GM19438 (cell line): ENCODE measurements around the gene CTRB1.
A peak's percentile ranks its signal among the peaks of the same experiment; 100 is the strongest.

Experiments
- ATAC-seq: cut with Tn5 transposase; IDR thresholded peaks from one replicate; pipeline ENCODE4 v1.9.1; 2021; ENCODE audit warnings: low read depth; ENCODE audit not compliant: unreplicated experiment

CTRB1 gene

DNA sequence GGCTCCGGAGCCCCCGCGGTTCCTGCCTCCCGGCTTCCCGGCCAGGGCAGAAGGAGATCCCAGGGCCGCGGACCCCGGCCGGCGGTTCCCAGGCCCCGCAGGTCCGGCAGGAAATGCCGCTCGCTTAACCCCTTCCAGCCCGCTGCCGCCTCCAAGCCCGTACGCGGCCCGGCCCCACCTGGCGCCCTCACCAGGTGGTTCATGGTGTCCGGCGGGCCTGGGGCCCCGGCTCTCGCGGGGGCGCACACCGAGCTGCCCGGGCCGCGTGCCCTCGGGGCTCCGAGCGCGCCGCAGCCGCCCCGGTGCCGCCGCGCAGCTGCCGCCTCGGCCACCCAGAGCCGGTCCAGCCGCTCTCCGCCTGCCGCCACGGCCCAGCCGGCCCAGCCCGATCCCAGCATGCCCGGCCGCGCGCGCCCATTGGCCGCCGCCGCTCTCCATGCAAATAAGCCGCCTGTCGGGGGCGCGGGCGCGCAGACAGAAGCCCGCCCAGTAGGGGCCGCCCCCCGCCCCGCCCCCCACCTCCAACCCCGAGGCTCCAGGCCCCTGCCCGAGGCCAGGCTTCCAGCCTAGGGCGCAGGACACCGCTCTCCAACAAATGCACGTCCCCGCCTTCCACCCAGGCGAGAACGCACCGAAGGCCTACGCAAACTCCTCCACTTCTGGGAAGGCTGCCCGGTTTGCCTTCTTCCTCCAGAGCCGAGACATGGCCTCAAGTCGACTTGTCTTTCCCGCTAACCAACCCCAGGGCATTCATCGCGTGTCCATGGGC lies 32.7 kb downstream of the CTRB1 start, which contains the start of gene BCAR1:
Gene BCAR1, minus strand, starts transcription at position 345 of the 769 bp plus-strand sequence. Its CDS starts 142 bp downstream, at position 203.
- ATAC-seq, result peak; percentile 76

DNA sequence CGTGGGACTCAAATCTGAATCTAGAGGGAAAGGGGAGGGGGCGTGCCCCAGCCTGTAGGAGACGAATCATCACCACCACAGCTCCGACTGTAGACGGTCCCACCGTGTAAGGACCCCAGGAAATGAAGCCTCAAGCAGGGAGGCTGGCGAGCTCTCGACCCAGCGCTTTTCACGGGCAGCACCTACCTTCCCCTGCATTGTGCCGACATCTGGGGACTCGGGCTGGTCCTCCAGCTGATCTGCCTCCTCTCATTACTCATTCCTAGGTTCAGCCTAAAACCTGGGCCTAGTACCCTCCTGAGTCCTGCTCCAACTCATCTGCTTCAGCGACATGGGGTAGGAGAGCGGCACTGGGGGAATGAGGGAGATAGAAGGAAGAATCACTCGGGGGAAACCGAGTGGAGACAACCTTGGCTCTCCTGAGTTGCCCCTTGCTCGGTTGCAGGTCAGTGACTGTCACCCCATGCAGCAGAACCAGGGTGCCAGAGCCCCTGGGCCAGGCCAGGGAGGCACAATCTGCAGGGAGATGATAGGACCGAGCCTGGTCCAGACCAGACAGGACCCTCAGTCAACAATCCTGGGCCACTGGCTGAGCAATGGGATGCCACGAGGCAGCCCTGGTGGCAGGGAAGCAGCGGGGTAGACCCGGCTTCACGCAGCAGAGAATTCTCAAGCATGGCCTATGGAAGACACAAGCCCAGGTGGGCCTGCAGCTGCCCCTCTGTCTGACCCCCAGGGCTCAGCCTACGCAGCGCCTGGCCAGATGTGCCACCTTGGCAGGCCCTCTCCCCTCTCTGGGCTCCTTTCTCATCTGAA lies 33.5 kb downstream of the CTRB1 start:
- no peak for ATAC-seq

DNA sequence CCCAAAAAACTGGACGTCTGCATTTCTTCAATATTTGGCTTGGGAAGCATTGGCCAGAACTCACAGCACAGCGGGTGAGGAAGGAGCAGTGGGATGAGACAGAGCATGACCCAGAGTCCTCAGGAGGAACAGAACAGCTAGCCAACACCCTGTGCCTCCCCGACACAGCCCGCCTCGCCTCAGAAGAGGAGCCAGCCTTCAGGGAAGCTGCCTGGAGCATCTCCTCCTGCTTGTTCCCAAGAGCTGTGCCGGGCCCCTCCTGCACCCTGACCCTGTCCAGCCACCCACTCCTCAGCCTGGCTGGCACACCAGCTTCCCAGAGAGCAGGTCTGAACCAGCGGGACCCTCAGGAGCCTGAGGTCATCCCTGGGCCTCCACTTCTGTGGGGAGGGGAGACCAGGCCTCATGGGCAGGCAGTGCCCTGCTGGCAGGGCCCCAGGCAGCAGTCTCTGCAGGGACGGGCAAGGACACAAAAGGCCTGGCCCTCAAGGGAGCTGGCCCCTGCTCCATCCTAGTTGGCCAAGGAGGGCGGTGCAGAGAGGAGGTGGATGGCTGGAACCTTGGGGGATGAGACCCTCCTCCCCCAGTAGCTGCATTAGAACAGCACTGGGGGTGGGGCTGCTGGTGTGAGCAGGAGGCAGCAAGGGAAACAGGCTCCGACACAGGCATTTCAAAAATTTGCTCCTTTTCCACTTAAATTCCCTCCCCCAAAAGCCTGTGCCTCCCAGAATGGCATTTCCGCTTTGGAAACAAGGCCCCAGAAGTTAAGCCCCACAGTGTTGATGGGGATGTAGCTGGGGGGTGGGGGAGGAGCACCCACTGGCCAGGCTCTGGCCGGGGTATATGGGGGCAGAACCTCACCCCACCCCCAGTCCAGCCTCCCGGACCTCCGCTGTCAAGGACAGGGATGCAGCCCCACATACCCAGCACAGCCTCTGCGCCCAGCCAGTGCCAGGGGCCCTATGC lies 34.4 kb downstream of the CTRB1 start:
- no peak for ATAC-seq

DNA sequence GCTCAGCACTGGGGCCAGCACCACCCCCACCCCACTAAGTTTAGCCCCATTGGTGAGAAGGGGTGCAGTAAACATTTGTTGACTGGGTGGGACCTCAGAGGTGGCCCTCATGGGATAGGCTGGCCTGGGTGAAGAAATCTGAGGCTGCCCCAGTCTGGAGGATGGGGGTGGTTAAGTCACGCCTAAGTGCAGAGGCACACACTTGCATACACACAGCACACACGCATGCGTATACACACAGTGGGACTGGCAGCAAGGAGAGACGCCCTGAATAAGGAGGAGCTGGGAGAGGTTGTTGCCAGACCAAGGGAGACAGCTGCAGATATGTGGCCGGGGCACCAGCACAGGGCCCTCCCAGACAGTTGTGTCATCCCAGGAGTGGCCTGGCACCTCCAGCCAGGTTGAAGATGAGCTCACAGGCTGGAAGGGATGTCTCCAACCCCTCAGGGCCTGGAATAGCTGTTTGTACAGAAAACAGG lies 35.6 kb downstream of the CTRB1 start:
- no peak for ATAC-seq

DNA sequence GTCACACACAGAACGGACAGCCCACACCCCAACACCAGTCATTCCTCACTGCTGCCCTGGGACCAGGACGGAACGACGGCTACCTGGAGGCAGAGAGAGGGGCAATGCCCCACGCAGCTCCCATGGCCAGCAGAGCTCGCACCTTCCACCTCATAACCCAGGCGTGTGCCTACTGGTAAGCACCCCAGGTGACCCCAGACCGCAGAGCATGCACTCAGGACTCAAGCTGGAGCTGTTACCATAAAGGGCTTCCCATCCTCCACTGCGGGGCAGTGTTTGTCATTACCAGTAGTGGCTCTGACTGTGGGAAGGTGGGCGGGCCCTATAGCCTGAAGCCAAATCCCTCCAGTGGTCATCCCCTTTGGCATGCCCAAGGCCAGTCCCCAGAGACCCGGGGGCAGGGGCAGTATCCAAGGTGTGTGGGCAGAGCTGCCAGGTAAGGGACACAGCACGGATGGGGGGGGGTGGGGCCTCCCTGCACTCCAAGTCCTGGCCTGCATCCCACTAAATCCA lies 37.3 kb downstream of the CTRB1 start:
- no peak for ATAC-seq

DNA sequence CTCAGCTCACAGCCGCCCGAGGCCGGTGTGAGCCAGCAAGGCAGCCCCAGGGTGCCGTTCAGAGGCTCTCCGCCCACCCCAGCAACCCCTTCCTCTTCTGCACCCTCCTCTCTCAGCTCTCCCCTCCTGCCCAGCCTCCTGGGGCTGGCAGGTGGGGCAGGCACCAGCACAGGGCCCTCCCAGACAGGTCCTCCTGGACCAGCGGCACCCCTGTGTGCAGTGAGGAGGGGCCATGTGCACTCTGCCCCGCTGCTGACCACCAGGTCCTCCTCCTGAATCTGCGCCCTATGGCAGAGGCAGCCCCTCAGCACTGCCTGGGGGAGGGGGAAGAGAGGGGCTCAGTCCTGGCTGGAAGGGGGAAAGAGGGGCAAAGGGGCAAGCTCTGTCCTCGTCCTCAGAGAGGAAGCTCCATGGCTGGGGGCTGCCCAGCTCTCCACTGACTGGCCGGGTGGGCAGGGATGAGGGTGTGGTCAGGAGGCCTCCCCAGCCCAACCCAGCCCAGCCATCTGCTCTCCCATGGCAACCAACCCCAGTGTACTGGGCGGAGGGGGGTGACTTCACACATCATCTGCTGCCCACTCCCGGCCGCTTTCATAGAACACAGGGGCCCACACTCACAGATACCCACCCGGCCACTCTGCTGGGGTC lies 38.0 kb downstream of the CTRB1 start:
- ATAC-seq, result no peak

DNA sequence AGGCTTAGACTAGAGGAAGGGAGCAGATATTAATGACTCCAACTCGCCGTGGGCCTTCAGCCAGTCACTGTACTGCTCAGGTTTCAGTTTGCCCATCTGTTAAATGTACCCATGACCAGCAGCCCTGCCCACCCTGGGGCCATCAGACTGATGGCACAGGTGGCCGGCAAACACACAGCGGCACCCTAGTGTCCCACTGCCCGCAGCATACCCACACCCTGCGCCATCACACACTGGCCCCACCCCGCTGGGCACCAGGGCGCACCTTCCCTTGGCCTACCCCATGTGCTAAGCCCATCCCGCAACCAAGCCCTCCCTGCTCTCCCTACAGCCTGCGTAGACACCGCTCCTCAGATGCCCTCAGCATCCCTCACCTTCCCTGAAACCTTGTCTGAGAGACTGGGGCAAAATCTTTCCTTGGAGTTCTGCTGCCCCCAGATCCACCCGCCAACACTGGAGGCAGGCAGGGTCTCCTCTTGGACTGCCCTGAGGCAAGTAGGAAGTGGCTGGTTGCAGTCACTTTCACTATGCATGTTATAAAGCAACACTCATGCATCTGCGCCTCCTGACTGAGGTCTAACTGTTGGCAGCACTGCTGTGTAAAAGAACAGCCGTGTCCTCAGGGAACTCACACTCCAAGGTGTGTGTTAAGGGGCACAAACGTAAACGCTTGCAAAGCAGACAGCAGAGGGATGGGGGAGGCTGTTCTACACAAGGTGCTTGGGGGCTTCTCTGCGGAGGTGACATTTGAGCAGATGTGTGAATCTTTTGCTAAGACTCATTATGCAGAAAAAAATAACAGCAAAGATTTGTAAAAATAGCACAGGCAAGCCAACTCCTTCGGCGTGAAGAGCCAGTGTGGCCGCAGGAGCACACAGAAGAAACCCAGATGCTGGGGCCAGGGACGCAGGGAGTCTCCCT lies 39.4 kb downstream of the CTRB1 start:
- ATAC-seq, result no peak

DNA sequence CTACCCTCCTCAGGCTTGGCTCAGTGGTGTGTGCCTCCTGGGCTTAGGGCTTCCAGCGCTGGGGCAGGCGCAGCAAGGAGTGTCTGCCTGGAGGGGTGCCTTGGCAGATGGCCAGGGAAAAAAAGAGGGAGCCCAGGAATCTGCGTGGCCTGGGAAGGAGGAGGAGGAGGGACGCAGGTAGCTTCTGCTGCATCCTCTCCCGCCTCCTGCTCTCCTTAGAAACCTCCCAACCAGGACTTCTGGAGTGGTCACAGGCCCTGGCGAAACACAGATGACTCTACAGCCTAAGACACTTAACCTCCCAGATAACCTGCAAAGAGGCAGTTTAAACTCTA lies 40.0 kb downstream of the CTRB1 start:
- ATAC-seq, result no peak

DNA sequence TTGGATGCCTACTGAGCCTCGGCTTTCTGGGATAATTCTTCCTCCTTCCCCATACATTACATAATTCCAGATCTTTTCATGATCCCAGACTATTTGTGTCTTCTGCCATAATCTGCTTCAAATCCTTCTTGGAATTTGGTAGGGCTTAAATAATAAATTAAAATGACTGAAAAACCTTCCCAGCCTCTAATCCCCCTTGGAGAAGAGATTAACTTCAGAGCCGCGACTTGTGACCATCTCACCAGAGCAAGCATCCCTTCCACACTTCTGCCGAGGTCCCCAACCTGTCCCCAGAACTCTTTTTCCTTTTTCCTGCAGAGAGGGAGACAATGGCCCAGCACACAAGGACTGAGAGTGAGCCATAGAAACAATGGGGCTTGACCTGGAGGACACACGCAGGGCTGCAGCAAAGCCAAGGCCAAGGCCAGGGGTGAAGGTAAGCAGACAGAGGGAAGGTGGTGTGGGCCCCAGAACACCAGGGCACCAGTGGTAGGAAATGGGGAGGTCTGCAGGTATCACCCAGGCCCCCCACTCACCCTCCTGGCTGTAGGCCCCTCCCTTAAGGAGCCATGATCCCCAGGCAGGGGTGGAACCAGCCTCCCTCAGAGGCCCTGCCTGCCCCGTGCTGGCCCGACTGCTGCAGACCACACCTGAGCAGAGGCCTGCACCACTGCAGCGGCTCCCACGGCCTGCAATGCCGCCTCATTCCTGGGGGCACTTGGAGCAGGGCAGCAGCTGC lies 42.2 kb downstream of the CTRB1 start:
- ATAC-seq, result no peak

DNA sequence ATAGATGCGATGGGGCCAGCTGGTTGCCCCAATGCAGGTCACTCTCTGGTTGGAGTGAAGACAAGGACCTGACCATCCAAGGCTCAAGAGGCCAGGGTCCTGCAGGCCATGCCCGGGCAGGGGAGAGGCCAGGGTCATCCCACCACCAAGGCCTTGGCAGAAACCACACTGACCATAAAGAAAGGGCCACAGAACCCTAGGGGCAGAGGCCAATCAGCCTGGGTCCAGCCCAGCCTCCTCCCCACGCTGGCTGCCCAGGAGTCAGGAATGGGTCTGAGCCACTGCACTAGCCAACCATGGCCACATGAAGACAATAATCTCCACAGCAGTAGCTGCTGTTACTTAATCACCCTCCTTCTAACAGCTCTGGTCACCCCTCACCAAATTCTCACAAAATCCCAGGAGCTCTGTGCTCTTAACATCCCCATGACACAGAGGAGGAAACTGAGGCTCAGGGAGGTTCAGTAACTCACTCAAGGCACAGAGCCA lies 42.8 kb downstream of the CTRB1 start:
- ATAC-seq, result no peak

DNA sequence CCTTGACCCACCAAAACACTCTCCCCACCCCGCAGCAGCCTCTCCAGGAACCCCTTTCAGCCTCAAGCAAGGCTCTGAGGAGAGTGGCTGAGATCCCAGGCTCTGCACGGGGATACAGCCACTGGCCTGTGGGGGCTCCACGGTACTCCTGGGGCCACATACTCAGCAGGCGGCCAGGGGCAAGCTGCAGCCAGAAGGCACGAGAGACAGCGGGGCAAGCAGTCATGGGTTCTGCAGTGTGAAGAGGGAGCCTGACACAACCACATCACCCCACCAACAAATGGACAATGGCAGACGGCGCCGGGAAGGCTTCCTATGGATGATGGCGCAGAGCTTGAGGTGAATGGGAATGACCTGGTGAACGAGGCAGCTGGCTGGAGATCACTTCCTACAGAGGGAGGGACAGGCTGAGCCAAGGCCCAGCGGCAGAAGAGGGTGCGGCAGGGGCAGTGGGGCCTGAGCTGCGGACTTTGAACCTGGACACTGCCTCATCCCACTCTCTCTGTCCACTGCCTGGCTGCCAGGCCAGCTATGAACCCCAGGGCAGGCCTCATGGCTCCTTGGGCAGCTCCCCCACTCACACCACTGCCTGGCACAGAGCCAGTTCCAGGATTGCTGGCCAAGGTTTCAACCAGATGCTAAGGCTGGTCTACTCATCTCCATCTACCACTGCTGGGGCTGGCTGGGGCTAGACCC lies 43.5 kb downstream of the CTRB1 start:
- no peak for ATAC-seq

DNA sequence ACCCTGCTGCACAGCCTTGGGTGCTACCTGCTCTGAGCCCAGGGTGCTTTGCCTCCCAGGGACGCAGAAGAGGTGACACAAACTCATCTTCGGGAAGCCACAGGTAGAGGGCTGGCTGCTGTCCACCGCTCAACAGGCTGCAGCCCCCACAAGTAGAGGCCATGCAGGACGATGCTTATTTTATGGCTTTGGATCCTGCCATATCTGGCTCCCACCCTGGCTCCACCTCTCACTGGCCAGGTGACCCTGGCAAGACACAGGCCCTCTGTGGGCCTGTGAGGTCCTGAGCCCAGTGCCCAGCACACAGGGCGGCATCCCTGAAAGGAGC lies 44.0 kb downstream of the CTRB1 start:
- no peak for ATAC-seq

DNA sequence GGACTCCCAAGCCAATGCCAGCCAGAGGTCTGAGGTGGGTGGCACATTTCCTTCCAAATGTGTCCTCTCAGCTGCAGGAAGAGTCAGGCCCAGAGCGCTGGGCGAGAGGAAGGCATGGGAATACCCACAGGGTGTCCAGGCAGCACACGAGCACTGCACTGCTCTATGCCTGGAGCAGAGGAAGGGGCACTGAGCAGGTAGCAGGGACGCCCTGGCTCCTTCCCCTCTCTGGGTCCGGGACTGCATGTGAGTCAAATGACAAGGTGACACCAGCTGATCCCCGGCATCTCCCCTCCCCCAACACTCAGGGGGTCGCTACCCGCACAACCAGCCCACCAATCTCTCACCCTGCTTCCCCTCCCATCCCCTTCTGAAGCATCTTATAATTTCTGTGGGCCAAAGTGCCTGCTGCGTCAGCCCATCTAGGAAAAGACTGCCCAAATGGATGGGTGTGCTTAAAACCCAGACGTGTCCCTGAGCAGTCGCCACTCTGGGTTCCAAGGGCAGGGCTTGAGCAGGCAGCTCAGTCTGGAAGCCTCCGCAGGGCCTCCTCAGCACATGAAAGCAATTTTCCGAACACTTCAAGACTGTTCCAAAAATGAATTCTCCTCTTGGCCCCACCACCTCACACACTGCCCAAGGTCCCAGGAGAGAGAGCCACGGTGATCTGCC lies 44.6 kb downstream of the CTRB1 start:
- ATAC-seq, result no peak

DNA sequence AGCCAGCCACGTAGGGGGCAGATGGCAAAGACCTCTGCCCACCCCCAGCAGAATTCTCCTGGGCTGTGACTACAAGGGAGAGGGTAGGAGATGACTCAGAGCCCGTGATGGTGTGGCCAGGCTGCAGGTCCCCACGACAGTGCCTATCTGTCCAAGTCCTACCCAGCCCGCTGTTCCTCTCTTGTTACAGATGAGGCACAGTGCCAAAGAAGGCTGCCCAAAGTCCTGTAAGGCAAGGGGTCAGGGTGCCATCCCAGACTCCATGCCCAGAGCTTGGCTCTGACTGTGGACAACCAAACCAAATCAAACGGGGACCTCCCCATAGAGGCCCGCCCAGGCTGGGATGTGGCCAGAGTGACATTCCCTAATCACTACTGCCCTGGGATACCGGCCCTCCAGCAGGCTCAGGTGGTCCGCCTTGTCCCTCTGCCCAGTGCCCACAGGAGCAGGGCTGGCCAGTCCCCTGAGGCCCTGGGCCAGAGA lies 45.2 kb downstream of the CTRB1 start:
- no peak for ATAC-seq

DNA sequence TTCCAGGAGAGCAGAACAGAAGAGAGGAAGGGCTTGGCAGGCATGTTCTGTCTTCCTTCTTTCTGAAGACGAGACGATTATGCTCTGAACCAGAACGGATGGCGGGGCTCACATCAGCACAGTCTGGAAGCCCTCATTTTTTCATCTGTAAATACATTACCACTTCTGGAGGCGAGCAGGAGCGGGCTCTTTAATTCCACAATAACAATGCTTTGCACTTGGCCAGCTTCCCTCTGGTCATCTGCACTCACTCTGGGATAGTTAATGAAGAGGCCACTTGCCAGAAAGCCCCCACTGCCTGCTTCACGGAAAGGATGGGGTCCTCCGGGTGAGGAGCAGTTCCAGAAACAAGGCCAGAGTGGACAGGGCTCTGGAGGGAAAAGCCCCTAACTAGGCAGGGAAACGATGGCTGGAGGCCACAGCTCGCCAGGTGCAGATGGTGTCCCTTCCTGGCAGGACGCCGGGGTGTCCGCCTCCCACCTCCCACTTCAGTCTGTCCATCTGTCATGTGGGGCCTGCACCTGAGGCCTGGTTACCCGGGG lies 45.7 kb downstream of the CTRB1 start:
- ATAC-seq, result no peak

DNA sequence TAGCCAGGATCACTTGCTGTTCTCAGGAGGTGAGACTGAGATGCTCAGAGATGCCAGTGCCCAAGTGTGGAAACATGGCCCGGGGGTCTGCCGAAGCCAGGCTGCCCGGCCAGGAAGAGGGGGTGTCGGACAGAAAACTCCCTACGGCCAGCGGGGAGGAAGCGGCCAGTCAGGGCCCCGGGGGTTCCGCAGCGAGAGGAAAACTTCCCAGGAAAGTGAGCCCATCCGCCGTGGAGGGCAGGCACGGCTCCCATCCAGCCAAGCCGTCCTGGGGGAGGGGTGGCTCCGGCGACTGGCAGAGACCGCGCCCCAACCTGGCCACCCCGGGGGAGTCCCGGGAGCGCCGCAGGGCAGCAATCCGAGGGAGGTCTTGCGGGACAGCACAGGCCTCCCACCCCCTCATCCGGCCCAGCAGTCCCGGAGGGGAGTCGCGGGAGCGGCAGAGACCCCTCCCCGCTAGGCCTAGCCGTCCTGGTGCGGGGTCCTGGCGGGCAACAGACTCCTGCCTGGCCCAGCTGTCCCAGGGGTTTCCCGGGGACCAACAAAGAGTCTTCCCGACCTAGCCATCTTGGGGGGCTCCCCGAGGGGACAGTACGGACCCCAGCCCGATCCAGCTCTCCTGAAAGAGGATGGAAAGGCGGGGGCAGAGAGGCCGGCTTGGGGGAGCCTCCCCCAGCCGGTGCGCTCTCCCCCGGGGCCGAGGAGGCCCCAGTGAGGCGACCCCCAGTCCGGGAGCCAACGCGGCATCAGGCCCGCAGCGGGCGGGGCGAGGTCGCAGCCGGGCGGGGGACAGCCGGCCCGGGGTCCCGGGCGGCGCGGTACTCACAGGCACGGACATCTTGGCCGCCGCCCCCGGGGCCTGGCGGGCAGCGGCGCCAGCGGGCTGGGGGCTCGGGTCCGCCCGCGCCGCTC lies 46.5 kb downstream of the CTRB1 start:
- ATAC-seq, result peak; percentile 7
